ENCODE measurements around the gene EFCAB6. TPM values are rescaled to one million over a fixed set of nuclear protein-coding genes. Genes with fewer than 3 reads are reported as not detected.

Gene EFCAB6
- total and polyA plus RNA-seq, 12 donors, result 1.6 to 4.8 (median 2.9) TPM

DNA sequence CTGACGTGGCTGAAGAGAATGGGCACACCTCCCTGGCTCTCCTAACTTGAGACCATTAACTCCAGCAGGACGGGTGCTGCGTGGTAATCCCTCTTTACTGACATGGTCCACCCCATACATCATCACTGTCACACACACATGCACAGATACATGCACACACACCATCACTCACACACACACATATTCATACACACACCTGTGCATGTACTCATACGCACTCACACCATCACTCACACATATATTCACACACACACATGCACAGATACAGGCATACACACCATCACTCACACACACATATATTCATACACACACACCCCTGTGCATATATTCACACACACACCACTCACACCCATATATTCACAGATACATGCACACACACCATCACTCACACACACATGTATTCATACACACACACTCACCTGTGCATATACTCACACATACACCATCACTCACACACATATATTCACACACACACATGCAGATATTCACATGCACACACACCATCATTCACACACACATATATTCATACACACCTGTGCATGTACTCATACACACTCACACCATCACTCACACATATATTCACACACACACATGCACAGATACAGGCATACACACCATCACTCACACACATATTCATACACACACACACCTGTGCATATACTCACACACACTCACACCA is 74.8 kb downstream of the EFCAB6 start:
- H3K4me1 ChIP-seq (replicated peaks in 1 of 2), result peaks cover 0 to 6% of the 10 kb centered on the region in 2 donors
- TF ChIP-seq, protein P1, sequence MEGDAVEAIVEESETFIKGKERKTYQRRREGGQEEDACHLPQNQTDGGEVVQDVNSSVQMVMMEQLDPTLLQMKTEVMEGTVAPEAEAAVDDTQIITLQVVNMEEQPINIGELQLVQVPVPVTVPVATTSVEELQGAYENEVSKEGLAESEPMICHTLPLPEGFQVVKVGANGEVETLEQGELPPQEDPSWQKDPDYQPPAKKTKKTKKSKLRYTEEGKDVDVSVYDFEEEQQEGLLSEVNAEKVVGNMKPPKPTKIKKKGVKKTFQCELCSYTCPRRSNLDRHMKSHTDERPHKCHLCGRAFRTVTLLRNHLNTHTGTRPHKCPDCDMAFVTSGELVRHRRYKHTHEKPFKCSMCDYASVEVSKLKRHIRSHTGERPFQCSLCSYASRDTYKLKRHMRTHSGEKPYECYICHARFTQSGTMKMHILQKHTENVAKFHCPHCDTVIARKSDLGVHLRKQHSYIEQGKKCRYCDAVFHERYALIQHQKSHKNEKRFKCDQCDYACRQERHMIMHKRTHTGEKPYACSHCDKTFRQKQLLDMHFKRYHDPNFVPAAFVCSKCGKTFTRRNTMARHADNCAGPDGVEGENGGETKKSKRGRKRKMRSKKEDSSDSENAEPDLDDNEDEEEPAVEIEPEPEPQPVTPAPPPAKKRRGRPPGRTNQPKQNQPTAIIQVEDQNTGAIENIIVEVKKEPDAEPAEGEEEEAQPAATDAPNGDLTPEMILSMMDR (IDR thresholded peaks at IDR 0.05), result no peak
- no peak for TF ChIP-seq POLR2A (IDR thresholded peaks at IDR 0.05)
- H3K27ac ChIP-seq, result no peak overlapping the region
- no peaks in the 10 kb centered on the region for H3K27me3 ChIP-seq
- WGBS, 4 donors, result 91 to 96% (median 94%) methylated on average over 4 of the region's 4 CpGs
- intact Hi-C loops (cut with DNase I), result no loop called here
- H3K36me3 ChIP-seq (replicated peaks in 1 of 2), result no peaks in the 10 kb centered on the region
- no peak overlapping the region for H3K4me3 ChIP-seq
- no peak for DNase-seq
- H3K9me3 ChIP-seq (replicated peaks in 1 of 3), result no peaks in the 10 kb centered on the region

DNA sequence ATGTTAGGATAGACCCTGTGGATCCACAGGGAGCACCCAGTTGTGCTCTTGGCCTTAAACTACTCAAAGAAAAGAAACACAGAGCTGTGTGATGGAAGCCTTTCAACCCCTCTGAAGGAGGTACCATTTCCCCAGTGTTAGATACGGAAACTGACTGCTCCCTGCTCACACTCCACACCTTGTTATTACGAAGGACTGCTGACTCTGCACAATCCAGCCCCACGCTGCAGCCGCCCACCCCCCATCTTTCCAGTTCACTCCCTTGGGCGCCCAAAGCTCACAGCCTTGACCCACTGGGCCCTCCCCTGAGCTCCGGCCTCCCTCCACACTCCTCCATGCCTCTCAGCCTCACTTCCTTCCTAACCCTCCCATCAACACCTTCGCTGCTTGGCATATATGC is 75.5 kb downstream of the EFCAB6 start:
- peaks cover 0 to 6% of the 10 kb centered on the region in 2 donors for H3K4me1 ChIP-seq (replicated peaks in 1 of 2)
- no peaks in the 10 kb centered on the region for H3K36me3 ChIP-seq (replicated peaks in 1 of 2)
- no peak overlapping the region for H3K4me3 ChIP-seq
- 93 to 96% (median 96%) methylated on average over 7 of the region's 7 CpGs for WGBS, 4 donors
- no peak overlapping the region for H3K27ac ChIP-seq
- H3K9me3 ChIP-seq (replicated peaks in 1 of 3), result no peaks in the 10 kb centered on the region
- no peak for TF ChIP-seq POLR2A (IDR thresholded peaks at IDR 0.05)
- TF ChIP-seq, protein P1 (IDR thresholded peaks at IDR 0.05), result no peak
- intact Hi-C loops (cut with DNase I), result no loop called here
- no peak for DNase-seq
- no peaks in the 10 kb centered on the region for H3K27me3 ChIP-seq

DNA sequence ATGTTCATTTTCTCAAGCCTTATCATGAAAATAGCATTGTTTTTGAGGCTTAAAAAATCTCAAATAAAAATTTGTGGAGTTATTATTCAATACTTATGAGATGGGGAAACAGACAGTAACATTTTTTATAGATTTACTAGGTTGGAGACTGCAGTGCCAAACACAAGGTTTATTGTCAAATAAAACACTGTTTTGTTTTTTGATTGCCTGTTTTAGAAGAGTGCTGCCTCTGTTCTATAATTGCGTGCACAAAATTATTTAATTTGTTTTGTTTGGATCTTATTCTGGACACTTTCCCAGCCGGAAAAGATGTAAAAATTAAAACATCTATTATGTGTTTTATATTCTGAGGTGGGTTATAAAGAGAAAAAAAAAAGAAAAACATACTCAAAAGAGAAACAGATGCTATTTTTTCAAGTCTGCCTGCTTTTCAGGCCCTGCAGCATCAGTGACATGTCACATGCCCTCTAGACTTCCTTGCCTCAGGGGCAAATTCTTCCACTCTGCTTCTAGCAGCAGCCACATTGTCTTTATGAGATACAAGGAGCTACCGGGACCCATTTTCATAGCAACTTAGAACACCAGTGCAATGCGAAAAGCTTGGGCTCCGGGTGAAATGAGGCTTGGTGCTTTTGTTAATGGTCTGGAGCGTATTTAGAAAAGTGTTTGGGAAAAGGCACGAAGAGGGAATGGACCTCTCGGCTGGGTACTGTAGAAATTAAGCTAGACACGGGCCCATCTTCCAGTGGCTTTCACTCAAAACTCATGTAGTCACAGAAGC is 77.5 kb downstream of the EFCAB6 start:
- WGBS, 4 donors, result 77 to 79% (median 78%) methylated on average over 9 of the region's 9 CpGs
- Histone ChIP-seq H3K36me3 (replicated peaks in 1 of 2) (no peaks in the 10 kb centered on the region), H3K4me3 (no peak overlapping the region), H3K27me3 (no peaks in the 10 kb centered on the region), H3K4me1 (replicated peaks in 1 of 2) (peaks cover 0 to 6% of the 10 kb centered on the region in 2 donors), H3K9me3 (replicated peaks in 1 of 3) (no peaks in the 10 kb centered on the region), H3K27ac (no peak overlapping the region)
- TF ChIP-seq POLR2A (IDR thresholded peaks at IDR 0.05), result no peak
- TF ChIP-seq, protein P1 (IDR thresholded peaks at IDR 0.05), result no peak
- DNase-seq, result no peak
- intact Hi-C loops (cut with DNase I), result no loop called here

DNA sequence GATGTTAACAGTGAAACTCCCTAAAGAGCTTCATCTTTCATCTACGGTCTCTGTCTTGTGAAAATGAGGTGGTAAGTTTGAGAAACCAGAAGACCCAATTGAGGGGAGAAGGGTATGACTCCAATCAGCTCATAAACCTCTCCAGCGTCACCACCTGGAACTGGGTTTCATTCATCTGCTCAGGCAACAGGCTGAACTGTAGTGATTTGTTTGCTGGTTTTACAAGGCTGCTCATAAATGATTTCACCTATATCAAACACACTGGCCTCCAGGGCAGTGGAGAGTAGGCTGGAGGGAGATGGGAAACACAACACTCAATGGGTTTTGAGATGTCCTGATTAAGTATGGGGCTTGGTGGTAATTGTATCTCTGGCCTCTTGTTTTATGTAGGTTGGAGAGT is 79.0 kb downstream of the EFCAB6 start:
- no peak overlapping the region for H3K4me3 ChIP-seq
- peaks cover 0 to 6% of the 10 kb centered on the region in 2 donors for H3K4me1 ChIP-seq (replicated peaks in 1 of 2)
- TF ChIP-seq, protein P1 (IDR thresholded peaks at IDR 0.05), result no peak
- no peak for TF ChIP-seq POLR2A (IDR thresholded peaks at IDR 0.05)
- no peak overlapping the region for H3K27ac ChIP-seq
- 85 to 92% (median 90%) methylated on average over 2 of the region's 2 CpGs for WGBS, 4 donors
- DNase-seq, result no peak
- H3K9me3 ChIP-seq (replicated peaks in 1 of 3), result no peaks in the 10 kb centered on the region
- no peaks in the 10 kb centered on the region for H3K36me3 ChIP-seq (replicated peaks in 1 of 2)
- no peaks in the 10 kb centered on the region for H3K27me3 ChIP-seq
- intact Hi-C loops (cut with DNase I), result no loop called here

Measured in adrenal gland (tissue), 12 donors.